Mammary epithelial cell (primary cell): Measurements from ENCODE around the gene NCKAP5.

Source experiments
- CTCF ChIP-seq, 2 donors: IDR thresholded peaks in 1 of 2; conservative IDR thresholded peaks in 1 of 2; 2 replicates each; pipeline ENCODE4 v1.5.1; 2011 to 2012; ENCODE audit warnings: inconsistent platforms in 2 of 2, low read length in 2 of 2, mild to moderate bottlenecking in 2 of 2, control low read depth in 1 of 2, low read depth in 1 of 2; ENCODE audit not compliant: insufficient read depth in 1 of 2; ENCODE audit errors: extremely low read depth in 1 of 2
- EZH2 ChIP-seq: IDR thresholded peaks from 2 replicates; pipeline ENCODE4 v1.6.1; 2012; ENCODE audit warnings: low read length, inconsistent platforms, borderline replicate concordance

GRCh38 chr2:133562558-133562957, 5.7 kb downstream of the NCKAP5 start:
- TF ChIP-seq CTCF (conservative IDR thresholded peaks at IDR 0.05 in 1 of 2, IDR thresholded peaks at IDR 0.05 in 1 of 2; ENCODE audit: extremely low read depth in 1 of 2, insufficient read depth in 1 of 2, low read depth in 1 of 2, low read length in 2 of 2): no peak
- no peak for TF ChIP-seq EZH2
